A673 (cell line): Measurements from ENCODE around the gene SRRM4. TPM values are rescaled to one million over a fixed set of nuclear protein-coding genes. Genes with fewer than 3 reads are reported as not detected.

ENCODE experiments used
- BruUV-seq: library from RNA; stranded (reverse); fragments of 400-500 nt; replicated peaks from 2 replicates; lab custom pipeline; 2021; lab: Mats Ljungman, UMichigan
- CTCF ChIA-PET: fragments of 300-600 bp; sonication (Branson Sonifier 250); formaldehyde crosslinking; loops from one replicate; lab custom pipeline; 2022; ENCODE audit warnings: antibody characterized with exemption; lab: Charles Lee
- POLR2A ChIA-PET: fragments of 300-600 bp; sonication (Branson Sonifier 250); formaldehyde crosslinking; loops from one replicate; lab custom pipeline; 2022; ENCODE audit warnings: antibody characterized with exemption; ENCODE audit not compliant: low non-redundant PET; lab: Charles Lee
- DNase-seq: peaks from one replicate; pipeline ENCODE4 v3.0.0-alpha.2; 2015; ENCODE audit warnings: low spot score
- H3K27ac ChIP-seq: fragments of 200-600 bp; sonication (generic); 2 replicates; pipeline ENCODE4 v1.5.1; 2016; ENCODE audit warnings: mixed run types, low read depth, mild to moderate bottlenecking, mixed read lengths, antibody characterized with exemption, low read length; ENCODE audit not compliant: poor library complexity, severe bottlenecking
- H3K27me3 ChIP-seq: fragments of 200-600 bp; sonication (generic); replicated peaks from 2 replicates; pipeline ENCODE4 v1.6.1; 2017; ENCODE audit warnings: mixed run types, low read depth, mild to moderate bottlenecking, mixed read lengths, antibody characterized with exemption, low read length; ENCODE audit not compliant: insufficient read depth, poor library complexity
- H3K36me3 ChIP-seq: fragments of 200-600 bp; sonication (generic); 2 replicates; pipeline ENCODE4 v1.6.1; 2016; ENCODE audit warnings: mixed run types, mild to moderate bottlenecking, mixed read lengths, antibody characterized with exemption, low read length; ENCODE audit not compliant: insufficient read depth, poor library complexity, severe bottlenecking
- H3K4me1 ChIP-seq: fragments of 200-600 bp; sonication (generic); 2 replicates; pipeline ENCODE4 v1.6.1; 2017; ENCODE audit warnings: mixed run types, mild to moderate bottlenecking, mixed read lengths, antibody characterized with exemption, low read length; ENCODE audit not compliant: insufficient read depth, poor library complexity, severe bottlenecking
- H3K4me3 ChIP-seq: fragments of 200-600 bp; sonication (generic); 2 replicates; pipeline ENCODE4 v1.5.1; 2016; ENCODE audit warnings: low read depth, mixed run types, mild to moderate bottlenecking, mixed read lengths, low read length; ENCODE audit not compliant: poor library complexity, severe bottlenecking
- H3K9me3 ChIP-seq: fragments of 200-600 bp; sonication (generic); 2 replicates; pipeline ENCODE4 v1.6.1; 2016; ENCODE audit warnings: mixed run types, low read depth, mild to moderate bottlenecking, mixed read lengths, antibody characterized with exemption, low read length; ENCODE audit not compliant: poor library complexity, severe bottlenecking
- CTCF ChIP-seq: fragments of 300-800, 200-600 bp; sonication (generic); conservative IDR thresholded peaks from 2 replicates; pipeline ENCODE4 v1.5.1; 2017; ENCODE audit warnings: low read depth, mild to moderate bottlenecking, antibody characterized with exemption, low read length, moderate library complexity, mixed read lengths
- EZH2 ChIP-seq: fragments of 200-600 bp; sonication (generic); IDR thresholded peaks from 2 replicates; pipeline ENCODE4 v1.6.1; 2017; ENCODE audit warnings: borderline replicate concordance, low read depth, mild to moderate bottlenecking, mixed read lengths, antibody characterized with exemption, low read length; ENCODE audit not compliant: poor library complexity, severe bottlenecking
- intact Hi-C: fragments of 100-400 bp; cut with micrococcal nuclease; formaldehyde crosslinking; loops from one replicate; pipeline ENCODE4 v1.10.0; 2022; ENCODE audit not compliant: unreplicated experiment
- total RNA-seq: library from RNA; stranded (reverse); gene quantifications from 2 replicates; pipeline ENCODE4 v1.2.3, GENCODE V29; 2021

SRRM4 gene
- total RNA-seq, 1 experiment from 2014 or later: not detected

- no peaks in the 10 kb centered on the region for H3K36me3 ChIP-seq
- no peaks in the 10 kb centered on the region for H3K9me3 ChIP-seq
- DNase-seq: peak; percentile 79
- H3K27ac ChIP-seq: no peak overlapping the region
- H3K27me3 ChIP-seq: peaks cover 53% of the 10 kb centered on the region
- no peak overlapping the region for H3K4me3 ChIP-seq
- ChIA-PET CTCF (interaction anchor here (0.6 kb wide), 1 partner anchor 674 kb away, joined by 4 read pairs; no protein-coding TSS in a partner anchor), POLR2A (no interaction called here)
- no TSS peak for BruUV-seq
- intact Hi-C loops: loop anchor here (5.0 kb wide), 1 partner anchor 432 kb away; no protein-coding TSS in a partner anchor
- no peaks in the 10 kb centered on the region for H3K4me1 ChIP-seq
- TF ChIP-seq EZH2 (no peak), CTCF (peak; percentile 86)
These were observed 1.5 kb upstream of the SRRM4 start for GRCh38 chr12:118979763-118980406.

DNA sequence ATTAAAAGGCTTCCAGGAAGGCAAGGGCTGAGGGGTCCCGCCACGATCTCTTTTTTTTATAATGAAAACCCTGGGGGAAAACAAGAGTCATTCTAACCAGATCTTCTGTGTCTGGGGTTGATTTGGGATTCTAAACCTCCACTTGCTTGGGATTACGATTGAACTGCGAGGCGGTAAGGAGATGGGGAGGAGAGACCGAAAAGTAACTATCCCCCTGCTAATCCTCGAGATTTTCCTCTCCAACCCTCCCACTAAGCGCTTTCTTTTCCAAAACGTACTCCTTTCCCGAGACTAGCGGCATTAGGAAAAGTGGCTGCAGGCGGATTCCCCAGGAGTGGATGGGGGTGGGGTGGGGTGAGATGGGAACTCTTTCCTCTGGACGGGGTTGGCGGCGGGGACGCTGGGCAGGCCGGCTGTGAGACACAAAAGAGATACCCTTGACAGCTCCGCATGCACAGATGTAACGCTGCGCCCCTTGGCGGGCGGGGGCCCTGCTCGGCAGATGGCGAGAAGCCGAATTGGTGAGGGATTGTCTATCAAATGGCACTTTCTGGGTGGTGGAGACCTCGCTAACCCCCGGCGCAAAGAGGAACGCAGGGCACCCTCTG lies 830 bp upstream of the SRRM4 start:
- Histone ChIP-seq H3K27me3 (peaks cover 56% of the 10 kb centered on the region), H3K4me3 (no peak overlapping the region), H3K36me3 (no peaks in the 10 kb centered on the region), H3K9me3 (no peaks in the 10 kb centered on the region), H3K27ac (no peak overlapping the region), H3K4me1 (no peaks in the 10 kb centered on the region)
- CTCF ChIA-PET: no interaction called here
- POLR2A ChIA-PET: no interaction called here
- no peak for DNase-seq
- BruUV-seq: no TSS peak
- intact Hi-C loops: loop anchor here (5.0 kb wide), 1 partner anchor 432 kb away; no protein-coding TSS in a partner anchor
- no peak for TF ChIP-seq CTCF
- TF ChIP-seq EZH2: no peak

DNA sequence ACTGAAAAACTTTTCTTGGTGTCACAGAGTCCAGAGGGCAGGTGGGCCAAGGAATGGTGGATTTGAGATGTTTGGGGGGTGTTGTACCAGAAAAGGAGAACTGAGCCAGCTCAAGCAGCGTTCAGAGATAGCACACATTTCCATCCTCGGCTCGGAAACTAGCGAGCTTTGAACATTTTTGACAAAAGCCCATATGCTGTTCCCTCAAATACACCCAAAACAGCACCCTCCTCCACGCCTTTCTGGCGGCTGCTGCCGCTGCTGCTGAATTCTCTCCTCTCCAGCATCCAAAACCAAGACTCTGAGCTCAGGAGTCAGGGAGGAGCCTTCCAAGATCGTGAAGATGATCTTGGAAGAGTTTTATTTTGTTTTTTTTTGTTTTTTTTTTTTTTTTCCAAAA lies 961 bp downstream of the SRRM4 start:
- no peak overlapping the region for H3K4me3 ChIP-seq
- no peak for TF ChIP-seq CTCF
- TF ChIP-seq EZH2: no peak
- intact Hi-C loops: loop anchor here (5.0 kb wide), 1 partner anchor 430 kb away; no protein-coding TSS in a partner anchor
- H3K27me3 ChIP-seq: peaks cover 71% of the 10 kb centered on the region
- H3K9me3 ChIP-seq: no peaks in the 10 kb centered on the region
- ChIA-PET CTCF (interaction anchor here (0.6 kb wide), 1 partner anchor 839 kb away, joined by 4 read pairs; no protein-coding TSS in a partner anchor), POLR2A (no interaction called here)
- H3K4me1 ChIP-seq: no peaks in the 10 kb centered on the region
- DNase-seq: no peak
- H3K36me3 ChIP-seq: no peaks in the 10 kb centered on the region
- no peak overlapping the region for H3K27ac ChIP-seq
- no TSS peak for BruUV-seq
